HG03460 (cell line): Measurements from ENCODE around the gene KCNIP1.
"Not testable (repeated sequence)": the region's sequence is repeated elsewhere in the genome, so short reads cannot be mapped to it uniquely, and the experiment has no call there.

Experiments
- ATAC-seq: cut with Tn5 transposase; IDR thresholded peaks from one replicate; pipeline ENCODE4 v1.9.1; 2021; ENCODE audit not compliant: unreplicated experiment

Gene KCNIP1

GRCh38 chr5:170762298-170762697, 258.5 kb downstream of the KCNIP1 start:
- not testable (repeated sequence) for ATAC-seq

- ATAC-seq, result not testable (repeated sequence)
Observed at GRCh38 chr5:170765868-170766267, 262.0 kb downstream of the KCNIP1 start.

- ATAC-seq, result no peak
Observed at GRCh38 chr5:170769246-170769645, 265.4 kb downstream of the KCNIP1 start.

GRCh38 chr5:170769898-170770416, 266.1 kb downstream of the KCNIP1 start:
- no peak for ATAC-seq

GRCh38 chr5:170771496-170771895, 267.7 kb downstream of the KCNIP1 start:
- ATAC-seq, result no peak

- ATAC-seq, result no peak
Observed at GRCh38 chr5:170773024-170773985, 269.5 kb downstream of the KCNIP1 start.

- ATAC-seq, result no peak
Observed at GRCh38 chr5:170774831-170775230, 271.0 kb downstream of the KCNIP1 start.

- ATAC-seq, result no peak
Observed at GRCh38 chr5:170781946-170782345, 278.1 kb downstream of the KCNIP1 start.

GRCh38 chr5:170782438-170782837, 278.6 kb downstream of the KCNIP1 start:
- ATAC-seq, result no peak

GRCh38 chr5:170783498-170784247, 279.9 kb downstream of the KCNIP1 start, which contains the start of gene GABRP:
Gene GABRP, plus strand, starts transcription at chr5:170783725. Its CDS starts 4,891 bp downstream, at chr5:170788616.
- no peak for ATAC-seq

GRCh38 chr5:170785416-170785815, 281.6 kb downstream of the KCNIP1 start:
- no peak for ATAC-seq
